ENCODE data around the gene B4GALT1.

The B4GALT1 gene

GRCh38 chr9:33117306-33117705 lies 49.8 kb downstream of the B4GALT1 start:
- DNase-seq, result no peak

GRCh38 chr9:33116860-33117259 lies 50.3 kb downstream of the B4GALT1 start:
- DNase-seq, result no peak

- no peak for DNase-seq
Measured at GRCh38 chr9:33114746-33115145, 52.4 kb downstream of the B4GALT1 start.

GRCh38 chr9:33113799-33114547 lies 53.2 kb downstream of the B4GALT1 start:
- no peak for DNase-seq

- DNase-seq, result no peak
Measured at GRCh38 chr9:33112094-33112493, 55.0 kb downstream of the B4GALT1 start.

- DNase-seq, result no peak
Measured at GRCh38 chr9:33111631-33112030, 55.5 kb downstream of the B4GALT1 start.

- no peak for DNase-seq
Measured at GRCh38 chr9:33110686-33111085, 56.5 kb downstream of the B4GALT1 start.

- no peak for DNase-seq
Measured at GRCh38 chr9:33109850-33110595, 57.1 kb downstream of the B4GALT1 start.

GRCh38 chr9:33109097-33109496 lies 58.0 kb downstream of the B4GALT1 start:
- no peak for DNase-seq

- DNase-seq, result no peak
Measured at GRCh38 chr9:33108472-33108871, 58.7 kb downstream of the B4GALT1 start.

- DNase-seq, result no peak
Measured at GRCh38 chr9:33107762-33108161, 59.4 kb downstream of the B4GALT1 start.

GRCh38 chr9:33106827-33107621 lies 60.1 kb downstream of the B4GALT1 start:
- DNase-seq, result no peak

- no peak for DNase-seq
Measured at GRCh38 chr9:33106372-33106771, 60.8 kb downstream of the B4GALT1 start.

- no peak for DNase-seq
Measured at GRCh38 chr9:33105959-33106358, 61.2 kb downstream of the B4GALT1 start.

GRCh38 chr9:33105504-33105903 lies 61.6 kb downstream of the B4GALT1 start:
- DNase-seq, result no peak

GRCh38 chr9:33104401-33104800 lies 62.7 kb downstream of the B4GALT1 start:
- DNase-seq, result no peak

GRCh38 chr9:33103501-33104281 lies 63.4 kb downstream of the B4GALT1 start:
- no peak for DNase-seq

- no peak for DNase-seq
Measured at GRCh38 chr9:33102551-33103210, 64.5 kb downstream of the B4GALT1 start.

GRCh38 chr9:33101104-33101951 lies 65.8 kb downstream of the B4GALT1 start:
- no peak for DNase-seq

GRCh38 chr9:33099754-33100153 lies 67.4 kb downstream of the B4GALT1 start:
- DNase-seq, result no peak

GRCh38 chr9:33097192-33097591 lies 69.9 kb downstream of the B4GALT1 start:
- DNase-seq, result no peak

All from NCI-H2171 (cell line).